H1 (cell line): ENCODE data around the gene ZNF593. TPM values are rescaled to one million over a fixed set of nuclear protein-coding genes. Genes with fewer than 3 reads are reported as not detected.

Source experiments
- CBX5 ChIP-seq: fragments of 300-800, 300-1000 bp; sonication (generic); IDR thresholded peaks from 2 replicates; pipeline ENCODE4 v1.7.1; 2016; ENCODE audit warnings: antibody characterized with exemption, low read length, low read depth
- NRF1 ChIP-seq: IDR thresholded peaks from 2 replicates; pipeline ENCODE4 v1.6.1; 2011; ENCODE audit warnings: mild to moderate bottlenecking, low read depth, low read length, improper control_type of control experiment
- ZNF274 ChIP-seq: IDR thresholded peaks from 2 replicates; pipeline ENCODE4 v1.7.0; 2012; ENCODE audit warnings: low read length, borderline replicate concordance; ENCODE audit errors: extremely low read depth
- polyA plus RNA-seq, 7 experiments: library from polyadenylated mRNA; depleted of rRNA in 3 of 7; stranded (reverse) in 5 of 7; unstranded in 2 of 7; fragments of >200 nt in 5 of 7; fragments of 200-250 nt in 2 of 7; gene quantifications; 1 replicate in 5 of 7; 2 replicates in 1 of 7; 4 replicates in 1 of 7; pipeline versions ENCODE4 v1.2.1 to v1.2.3, GENCODE V29; 2011 to 2013; ENCODE audit warnings: missing spikeins in 2 of 7, mixed read lengths in 2 of 7
- total RNA-seq: library from RNA; stranded (reverse); fragmentation: NEBNext Ultra II Directional; extraction: Animal tissue kit (Norgen Biotek cat#: 25700); gene quantifications from 2 replicates; pipeline ENCODE4 v1.2.1, GENCODE V29; 2021

ZNF593 gene
- total and polyA plus RNA-seq, 2 of the 8 experiments (the other 6 are each of a cell fraction or from before 2014, with no cell fraction given), result 38.2 to 68.0 TPM

- TF ChIP-seq CBX5 (no peak), NRF1 (no peak), ZNF274 (no peak)
- TF ChIP-seq, all 59 proteins: peak for 0
Observed at GRCh38 chr1:26191739-26192138, 22.0 kb downstream of the ZNF593 start (continued).
